ENCODE results near the gene RRAGD. TPM values are rescaled to one million over a fixed set of nuclear protein-coding genes. Genes with fewer than 3 reads are reported as not detected.

Gene RRAGD
- total and polyA plus RNA-seq, 2 experiments from 2014 or later, result 11.8 to 28.1 TPM

DNA sequence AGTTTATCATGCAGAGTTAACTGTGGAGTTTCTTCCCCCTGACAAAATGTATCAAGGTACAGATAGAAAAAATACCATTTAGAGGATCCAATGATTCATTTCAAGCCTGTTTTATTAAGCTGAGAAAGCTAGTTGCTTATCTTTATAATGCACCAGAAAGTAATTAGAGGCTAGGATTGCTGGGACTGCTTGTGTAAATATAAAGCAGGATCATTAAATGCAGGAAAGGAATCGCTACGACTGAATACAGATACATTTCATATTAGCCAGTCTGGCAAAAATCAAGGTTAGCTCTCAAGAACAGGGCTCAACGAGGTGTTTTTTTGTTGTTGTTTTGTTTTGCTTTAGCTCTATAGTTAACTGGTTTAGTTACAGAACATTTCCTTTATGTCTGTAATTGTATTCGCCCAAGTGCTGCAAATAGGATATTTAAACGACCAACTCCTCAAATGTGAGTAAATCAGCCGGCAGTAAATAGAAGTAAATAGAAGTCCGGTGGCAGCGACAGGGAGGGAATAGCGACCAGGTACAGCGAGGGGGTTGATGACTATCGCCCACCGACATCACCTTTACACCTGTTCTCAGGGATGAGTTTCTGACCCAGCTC is 60.3 kb downstream of the RRAGD start:
- peaks cover 52% of the 10 kb centered on the region for H3K79me2 ChIP-seq
- WGBS (ENCODE audit: low lambda C conversion rate, missing lambda C conversion rate), result 3% methylated on average over 12 of the region's 12 CpGs
- H3K27ac ChIP-seq, result peak overlapping the region; percentile 99
- TF ChIP-seq EZH2phosphoT487 (IDR thresholded peaks at IDR 0.05; ENCODE audit: low read depth, severe bottlenecking, unreplicated experiment) (no peak), EZH2 (IDR thresholded peaks at IDR 0.05; ENCODE audit: borderline replicate concordance) (no peak)
- TF ChIP-seq, protein P1, sequence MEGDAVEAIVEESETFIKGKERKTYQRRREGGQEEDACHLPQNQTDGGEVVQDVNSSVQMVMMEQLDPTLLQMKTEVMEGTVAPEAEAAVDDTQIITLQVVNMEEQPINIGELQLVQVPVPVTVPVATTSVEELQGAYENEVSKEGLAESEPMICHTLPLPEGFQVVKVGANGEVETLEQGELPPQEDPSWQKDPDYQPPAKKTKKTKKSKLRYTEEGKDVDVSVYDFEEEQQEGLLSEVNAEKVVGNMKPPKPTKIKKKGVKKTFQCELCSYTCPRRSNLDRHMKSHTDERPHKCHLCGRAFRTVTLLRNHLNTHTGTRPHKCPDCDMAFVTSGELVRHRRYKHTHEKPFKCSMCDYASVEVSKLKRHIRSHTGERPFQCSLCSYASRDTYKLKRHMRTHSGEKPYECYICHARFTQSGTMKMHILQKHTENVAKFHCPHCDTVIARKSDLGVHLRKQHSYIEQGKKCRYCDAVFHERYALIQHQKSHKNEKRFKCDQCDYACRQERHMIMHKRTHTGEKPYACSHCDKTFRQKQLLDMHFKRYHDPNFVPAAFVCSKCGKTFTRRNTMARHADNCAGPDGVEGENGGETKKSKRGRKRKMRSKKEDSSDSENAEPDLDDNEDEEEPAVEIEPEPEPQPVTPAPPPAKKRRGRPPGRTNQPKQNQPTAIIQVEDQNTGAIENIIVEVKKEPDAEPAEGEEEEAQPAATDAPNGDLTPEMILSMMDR (IDR thresholded peaks at IDR 0.05; ENCODE audit: poor library complexity), result no peak
- H4K20me1 ChIP-seq (ENCODE audit: insufficient read depth, poor library complexity, severe bottlenecking), result peaks cover 45% of the 10 kb centered on the region
- H3K4me3 ChIP-seq, result peak overlapping the region; percentile 90
- no peaks in the 10 kb centered on the region for H3K9me3 ChIP-seq (ENCODE audit: low read depth)
- H3K36me3 ChIP-seq (replicated peaks; ENCODE audit: insufficient read depth, low read depth), result no peaks in the 10 kb centered on the region
- peaks cover 30% of the 10 kb centered on the region for H3K4me1 ChIP-seq (ENCODE audit: insufficient read depth)
- H2AFZ ChIP-seq, result peak overlapping the region; percentile 80
- peak overlapping the region; percentile 89 for H3K4me2 ChIP-seq
- no peaks in the 10 kb centered on the region for H3K27me3 ChIP-seq
- peak; percentile 32 for DNase-seq (ENCODE audit: low spot score)
- no peaks in the 10 kb centered on the region for H3K9me2 ChIP-seq (replicated peaks; ENCODE audit: insufficient read depth)

DNA sequence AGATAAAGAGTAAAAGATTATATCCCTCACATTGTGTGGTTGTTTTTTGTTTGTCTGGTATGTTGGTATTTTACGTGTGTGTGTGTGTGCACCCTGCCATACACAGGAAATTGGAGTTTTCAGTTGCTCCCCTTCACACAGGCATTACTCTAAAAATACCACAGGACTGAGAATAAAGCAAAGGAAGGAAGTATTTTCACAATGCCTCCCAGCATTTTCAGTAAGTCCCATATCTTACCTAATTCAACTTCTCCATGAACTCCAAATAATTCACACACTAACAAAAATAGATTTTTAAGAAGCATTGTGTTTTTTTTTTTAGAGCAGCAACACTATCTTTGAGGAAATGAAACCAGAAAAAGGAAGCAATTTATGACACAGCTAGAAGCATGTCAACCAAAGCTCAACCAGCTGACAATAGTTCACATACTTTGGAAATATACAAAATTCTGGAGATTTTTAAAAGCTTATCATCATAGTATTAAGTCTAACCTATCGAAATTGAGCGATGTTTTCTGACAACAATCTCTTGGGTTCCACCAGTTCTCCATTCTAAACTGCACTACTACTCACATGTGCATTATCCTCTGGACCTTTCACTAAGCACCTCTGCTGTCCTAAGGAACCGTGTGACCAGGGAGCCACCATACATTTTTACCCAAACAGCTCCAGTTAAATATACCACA is 61.6 kb downstream of the RRAGD start:
- H3K79me2 ChIP-seq, result peaks cover 65% of the 10 kb centered on the region
- peaks cover 56% of the 10 kb centered on the region for H4K20me1 ChIP-seq (ENCODE audit: insufficient read depth, poor library complexity, severe bottlenecking)

DNA sequence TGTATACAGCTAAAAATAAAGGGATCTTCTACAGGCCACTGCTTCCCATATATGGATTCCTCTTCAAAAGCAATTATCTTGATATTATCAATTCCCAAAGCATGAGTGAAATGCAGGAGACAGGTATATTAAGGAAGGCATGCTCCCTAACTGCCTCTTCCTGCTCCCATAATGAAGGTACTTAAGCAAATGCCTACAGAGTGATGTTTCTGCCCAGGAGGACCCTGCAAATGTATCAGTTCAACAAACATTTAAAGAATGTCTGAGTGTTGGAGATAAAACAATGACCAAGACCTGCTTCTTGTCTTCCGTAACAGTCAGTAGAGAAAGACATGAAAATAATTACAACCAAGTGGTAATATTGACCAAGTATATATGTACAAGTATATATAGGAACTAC is 63.7 kb downstream of the RRAGD start:
- H4K20me1 ChIP-seq (ENCODE audit: insufficient read depth, poor library complexity, severe bottlenecking), result peaks cover 76% of the 10 kb centered on the region
- DNase-seq (ENCODE audit: low spot score), result no peak
- no peak overlapping the region for H2AFZ ChIP-seq
- H3K27ac ChIP-seq, result peak overlapping the region; percentile 26
- peaks cover 30% of the 10 kb centered on the region for H3K4me1 ChIP-seq (ENCODE audit: insufficient read depth)
- H3K9me3 ChIP-seq (ENCODE audit: low read depth), result no peaks in the 10 kb centered on the region
- no peaks in the 10 kb centered on the region for H3K27me3 ChIP-seq
- TF ChIP-seq EZH2phosphoT487 (IDR thresholded peaks at IDR 0.05; ENCODE audit: low read depth, severe bottlenecking, unreplicated experiment), result no peak
- TF ChIP-seq EZH2 (IDR thresholded peaks at IDR 0.05; ENCODE audit: borderline replicate concordance), result no peak
- TF ChIP-seq, protein P1 (IDR thresholded peaks at IDR 0.05; ENCODE audit: poor library complexity), result no peak
- H3K36me3 ChIP-seq (replicated peaks; ENCODE audit: insufficient read depth, low read depth), result no peaks in the 10 kb centered on the region
- peak overlapping the region; percentile 31 for H3K4me2 ChIP-seq
- peaks cover 86% of the 10 kb centered on the region for H3K79me2 ChIP-seq
- no peaks in the 10 kb centered on the region for H3K9me2 ChIP-seq (replicated peaks; ENCODE audit: insufficient read depth)
- 87% methylated on average over 1 of the region's 1 CpG for WGBS (ENCODE audit: low lambda C conversion rate, missing lambda C conversion rate)
- H3K4me3 ChIP-seq, result no peak overlapping the region

More for the DNA sequence above, 61.6 kb downstream of the RRAGD start:
- WGBS (ENCODE audit: low lambda C conversion rate, missing lambda C conversion rate), result 61% methylated on average over 4 of the region's 4 CpGs
- H3K27me3 ChIP-seq, result no peaks in the 10 kb centered on the region
- TF ChIP-seq, protein P1 (IDR thresholded peaks at IDR 0.05; ENCODE audit: poor library complexity), result no peak
- TF ChIP-seq EZH2phosphoT487 (IDR thresholded peaks at IDR 0.05; ENCODE audit: low read depth, severe bottlenecking, unreplicated experiment) (no peak), EZH2 (IDR thresholded peaks at IDR 0.05; ENCODE audit: borderline replicate concordance) (no peak)
- no peak overlapping the region for H2AFZ ChIP-seq
- H3K4me1 ChIP-seq (ENCODE audit: insufficient read depth), result peaks cover 30% of the 10 kb centered on the region
- DNase-seq (ENCODE audit: low spot score), result no peak
- H3K4me2 ChIP-seq, result peak overlapping the region; percentile 89
- no peaks in the 10 kb centered on the region for H3K36me3 ChIP-seq (replicated peaks; ENCODE audit: insufficient read depth, low read depth)
- no peaks in the 10 kb centered on the region for H3K9me3 ChIP-seq (ENCODE audit: low read depth)
- peak overlapping the region; percentile 3 for H3K27ac ChIP-seq
- no peak overlapping the region for H3K4me3 ChIP-seq
- no peaks in the 10 kb centered on the region for H3K9me2 ChIP-seq (replicated peaks; ENCODE audit: insufficient read depth)

Measured in hepatocyte (in vitro differentiated cells).